Mucosa of stomach (tissue), 1 donor: ENCODE data around the gene THAP11.

Experiments
- H3K27me3 ChIP-seq: one replicate; pipeline ENCODE4 v1.7.0; 2013; ENCODE audit warnings: mild to moderate bottlenecking, low read length; ENCODE audit not compliant: control insufficient read depth, insufficient read depth
- H3K36me3 ChIP-seq: one replicate; pipeline ENCODE4 v1.7.0; 2013; ENCODE audit warnings: low read length; ENCODE audit not compliant: control insufficient read depth, insufficient read depth
- H3K4me1 ChIP-seq: one replicate; pipeline ENCODE4 v1.7.0; 2013; ENCODE audit warnings: mild to moderate bottlenecking, low read length; ENCODE audit not compliant: control insufficient read depth, insufficient read depth
- H3K4me3 ChIP-seq: one replicate; pipeline ENCODE4 v1.7.0; 2013; ENCODE audit warnings: low read length
- H3K9ac ChIP-seq: one replicate; pipeline ENCODE4 v1.7.0; 2013; ENCODE audit warnings: mild to moderate bottlenecking, low read length, moderate library complexity
- H3K9me3 ChIP-seq: one replicate; pipeline ENCODE4 v1.7.0; 2013; ENCODE audit warnings: mild to moderate bottlenecking, low read length, moderate library complexity; ENCODE audit not compliant: control insufficient read depth
- donor health status: Pancreatic carcinoma.

Gene THAP11

DNA sequence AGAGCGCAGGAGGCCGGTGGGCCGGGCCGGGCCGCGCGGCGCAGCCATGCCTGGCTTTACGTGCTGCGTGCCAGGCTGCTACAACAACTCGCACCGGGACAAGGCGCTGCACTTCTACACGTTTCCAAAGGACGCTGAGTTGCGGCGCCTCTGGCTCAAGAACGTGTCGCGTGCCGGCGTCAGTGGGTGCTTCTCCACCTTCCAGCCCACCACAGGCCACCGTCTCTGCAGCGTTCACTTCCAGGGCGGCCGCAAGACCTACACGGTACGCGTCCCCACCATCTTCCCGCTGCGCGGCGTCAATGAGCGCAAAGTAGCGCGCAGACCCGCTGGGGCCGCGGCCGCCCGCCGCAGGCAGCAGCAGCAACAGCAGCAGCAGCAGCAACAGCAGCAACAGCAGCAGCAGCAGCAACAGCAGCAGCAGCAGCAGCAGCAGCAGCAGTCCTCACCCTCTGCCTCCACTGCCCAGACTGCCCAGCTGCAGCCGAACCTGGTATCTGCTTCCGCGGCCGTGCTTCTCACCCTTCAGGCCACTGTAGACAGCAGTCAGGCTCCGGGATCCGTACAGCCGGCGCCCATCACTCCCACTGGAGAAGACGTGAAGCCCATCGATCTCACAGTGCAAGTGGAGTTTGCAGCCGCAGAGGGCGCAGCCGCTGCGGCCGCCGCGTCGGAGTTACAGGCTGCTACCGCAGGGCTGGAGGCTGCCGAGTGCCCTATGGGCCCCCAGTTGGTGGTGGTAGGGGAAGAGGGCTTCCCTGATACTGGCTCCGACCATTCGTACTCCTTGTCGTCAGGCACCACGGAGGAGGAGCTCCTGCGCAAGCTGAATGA, 606 bp downstream of the THAP11 start:
- H3K27me3 ChIP-seq = no peaks in the 10 kb centered on the region
- H3K9me3 ChIP-seq = no peaks in the 10 kb centered on the region
- H3K36me3 ChIP-seq = no peaks in the 10 kb centered on the region
- H3K4me3 ChIP-seq = peak overlapping the region; percentile 93
- H3K4me1 ChIP-seq = peaks cover 42% of the 10 kb centered on the region
- peak overlapping the region; percentile 86 for H3K9ac ChIP-seq

GRCh38 chr16:67843343-67843765, 1.2 kb downstream of the THAP11 start:
- peak overlapping the region; percentile 82 for H3K4me3 ChIP-seq
- peak overlapping the region; percentile 86 for H3K9ac ChIP-seq
- H3K27me3 ChIP-seq = no peaks in the 10 kb centered on the region
- H3K36me3 ChIP-seq = no peaks in the 10 kb centered on the region
- peaks cover 48% of the 10 kb centered on the region for H3K4me1 ChIP-seq
- no peaks in the 10 kb centered on the region for H3K9me3 ChIP-seq

DNA sequence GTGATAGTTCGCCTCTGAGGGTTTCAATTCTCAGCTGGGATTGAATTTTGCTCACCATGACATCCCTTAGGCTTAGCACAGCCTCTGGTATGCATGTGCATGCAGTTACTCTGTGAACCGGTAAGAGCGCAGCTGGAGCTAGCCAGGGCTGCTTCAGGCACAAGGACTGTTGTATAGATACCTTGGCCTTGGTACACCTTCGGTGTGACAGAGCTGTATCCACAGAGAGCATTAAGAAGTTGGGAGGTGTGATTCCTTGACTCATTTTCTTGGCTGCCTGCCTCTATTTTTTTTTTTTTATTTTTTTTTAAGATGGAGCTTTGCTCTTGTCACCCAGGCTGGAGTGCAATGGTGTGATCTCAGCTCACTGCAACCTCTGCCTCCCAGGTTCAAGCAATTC, 2.4 kb downstream of the THAP11 start:
- Histone ChIP-seq H3K9ac (no peak overlapping the region), H3K9me3 (no peaks in the 10 kb centered on the region), H3K4me3 (no peak overlapping the region), H3K36me3 (no peaks in the 10 kb centered on the region), H3K27me3 (no peaks in the 10 kb centered on the region), H3K4me1 (peaks cover 48% of the 10 kb centered on the region)

GRCh38 chr16:67845291-67846062, 3.4 kb downstream of the THAP11 start:
- Histone ChIP-seq H3K27me3 (no peaks in the 10 kb centered on the region), H3K9ac (peak overlapping the region; percentile 88), H3K4me1 (peaks cover 48% of the 10 kb centered on the region), H3K36me3 (no peaks in the 10 kb centered on the region), H3K9me3 (no peaks in the 10 kb centered on the region), H3K4me3 (no peak overlapping the region)

DNA sequence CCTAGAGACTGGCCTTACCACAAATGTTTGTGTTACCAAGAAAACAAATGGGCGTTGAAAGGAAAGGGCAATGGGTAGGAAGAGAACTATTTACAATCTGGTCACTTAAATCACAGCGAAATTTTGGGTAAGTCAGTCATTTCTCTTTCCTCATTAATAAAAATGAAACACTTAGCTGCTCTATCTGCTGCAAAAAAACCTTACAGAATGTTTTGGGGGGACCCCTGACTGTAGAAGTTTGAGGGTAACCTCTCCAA, 3.9 kb downstream of the THAP11 start:
- H3K4me3 ChIP-seq = peak overlapping the region; percentile 84
- H3K4me1 ChIP-seq = peaks cover 48% of the 10 kb centered on the region
- no peaks in the 10 kb centered on the region for H3K36me3 ChIP-seq
- no peaks in the 10 kb centered on the region for H3K27me3 ChIP-seq
- no peaks in the 10 kb centered on the region for H3K9me3 ChIP-seq
- H3K9ac ChIP-seq = peak overlapping the region; percentile 88

- Histone ChIP-seq H3K4me3 (peak within 1 kb of the TSS; percentile 84), H3K36me3 (no peaks in the 10 kb centered on the region), H3K9me3 (no peaks in the 10 kb centered on the region), H3K4me1 (peaks cover 45% of the 10 kb centered on the region), H3K27me3 (no peaks in the 10 kb centered on the region), H3K9ac (peak within 1 kb of the TSS; percentile 92)
These were observed 4.4 kb downstream of the THAP11 start, which contains the start of gene NUTF2 for GRCh38 chr16:67846320-67847063. TSS of gene NUTF2 (plus strand) at chr16:67846933. CDS start at chr16:67865131, 18,198 bp downstream.

DNA sequence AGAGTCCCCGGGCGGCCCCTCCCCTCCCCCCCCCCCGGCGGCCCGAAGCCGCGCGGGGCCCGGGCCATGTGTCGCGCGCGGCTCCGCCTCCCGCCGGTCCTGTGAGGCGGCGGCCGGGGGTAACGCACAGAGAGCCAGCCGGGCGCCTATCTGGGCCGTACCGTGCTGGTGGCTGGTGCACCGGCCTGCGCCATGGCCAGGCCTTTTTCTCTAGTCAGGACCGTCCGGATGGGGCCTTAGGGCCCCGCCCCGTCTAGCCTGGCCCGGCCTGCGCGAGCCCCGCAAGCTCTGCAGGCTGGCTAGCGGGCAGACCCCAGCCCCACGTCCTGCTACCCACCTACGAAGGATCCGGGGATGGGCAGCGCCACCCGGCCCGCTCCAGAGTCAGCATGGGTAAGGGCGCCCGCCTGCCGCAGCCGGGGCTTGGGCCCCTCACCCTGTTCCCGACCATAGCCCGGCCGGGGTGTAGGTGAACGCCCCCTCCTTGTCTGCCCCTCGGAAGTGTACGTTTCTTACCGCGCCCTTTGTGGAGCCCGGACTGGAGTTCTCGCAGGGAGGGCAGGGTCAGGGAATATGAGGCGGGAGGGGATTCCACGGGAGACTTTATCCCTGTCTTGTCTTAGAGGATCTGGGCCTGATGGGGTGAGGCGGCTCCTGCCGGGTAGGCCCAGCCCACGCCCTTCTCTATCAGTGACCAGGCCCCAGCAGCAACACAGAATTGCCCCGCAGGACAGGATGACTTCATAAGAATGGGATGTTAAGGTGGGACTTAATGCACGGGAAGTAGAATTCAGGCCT, 5.1 kb downstream of the THAP11 start, which contains the start of gene CENPT:
Gene CENPT (minus strand): TSS at position 630 of the 798 bp plus-strand sequence. CDS start 13,834 bp downstream, outside the sequence.
- Histone ChIP-seq H3K4me3 (peak within 1 kb of the TSS; percentile 84), H3K4me1 (peaks cover 42% of the 10 kb centered on the region), H3K9ac (peak within 1 kb of the TSS; percentile 92), H3K36me3 (no peaks in the 10 kb centered on the region), H3K9me3 (no peaks in the 10 kb centered on the region), H3K27me3 (no peaks in the 10 kb centered on the region)

- no peaks in the 10 kb centered on the region for H3K36me3 ChIP-seq
- H3K4me1 ChIP-seq = peaks cover 41% of the 10 kb centered on the region
- peak overlapping the region; percentile 92 for H3K9ac ChIP-seq
- no peaks in the 10 kb centered on the region for H3K27me3 ChIP-seq
- H3K9me3 ChIP-seq = no peaks in the 10 kb centered on the region
- peak overlapping the region; percentile 84 for H3K4me3 ChIP-seq
These were observed 6.0 kb downstream of the THAP11 start for GRCh38 chr16:67848118-67848517.

- Histone ChIP-seq H3K4me1 (peaks cover 23% of the 10 kb centered on the region), H3K9me3 (no peaks in the 10 kb centered on the region), H3K36me3 (no peaks in the 10 kb centered on the region), H3K27me3 (no peaks in the 10 kb centered on the region), H3K9ac (no peak overlapping the region), H3K4me3 (no peak overlapping the region)
These were observed 11.6 kb downstream of the THAP11 start for GRCh38 chr16:67853670-67854069.

GRCh38 chr16:67855789-67856188, 13.7 kb downstream of the THAP11 start:
- H3K4me3 ChIP-seq = no peak overlapping the region
- no peaks in the 10 kb centered on the region for H3K9me3 ChIP-seq
- H3K27me3 ChIP-seq = no peaks in the 10 kb centered on the region
- peaks cover 31% of the 10 kb centered on the region for H3K4me1 ChIP-seq
- no peaks in the 10 kb centered on the region for H3K36me3 ChIP-seq
- no peak overlapping the region for H3K9ac ChIP-seq

- peak overlapping the region; percentile 14 for H3K9ac ChIP-seq
- H3K36me3 ChIP-seq = no peaks in the 10 kb centered on the region
- H3K4me3 ChIP-seq = no peak overlapping the region
- H3K9me3 ChIP-seq = no peaks in the 10 kb centered on the region
- peaks cover 44% of the 10 kb centered on the region for H3K4me1 ChIP-seq
- H3K27me3 ChIP-seq = no peaks in the 10 kb centered on the region
These were observed 14.9 kb downstream of the THAP11 start for GRCh38 chr16:67856927-67857546.
